Prostate gland (tissue), 2 donors: ENCODE measurements around the gene LRFN4. TPM values are rescaled to one million over a fixed set of nuclear protein-coding genes. Genes with fewer than 3 reads are reported as not detected.

Experiments used
- DNase-seq: peaks from one replicate; pipeline ENCODE4 v3.0.0-alpha.2; 2019; ENCODE audit warnings: low spot score
- H3K27ac ChIP-seq, 2 donors: fragments of 200-600 bp; sonication (generic); 2 replicates each; pipeline ENCODE4 v1.5.1; 2017 to 2019
- H3K27me3 ChIP-seq: fragments of 200-600 bp; sonication (generic); replicated peaks from 2 replicates; pipeline ENCODE4 v1.5.1; 2019; ENCODE audit not compliant: insufficient read depth
- H3K36me3 ChIP-seq, 2 donors: fragments of 200-600 bp; sonication (generic); 1 replicate in 1 of 2; 2 replicates in 1 of 2; pipeline versions ENCODE4 v1.5.1 to v1.8.1; 2017 to 2019
- H3K4me1 ChIP-seq: fragments of 200-600 bp; sonication (generic); replicated peaks from 2 replicates; pipeline ENCODE4 v1.5.1; 2019
- H3K4me3 ChIP-seq, 2 donors: fragments of 200-600 bp; sonication (generic); 2 replicates each; pipeline ENCODE4 v1.5.1; 2017 to 2019
- H3K9me3 ChIP-seq: fragments of 200-600 bp; sonication (generic); 2 replicates; pipeline ENCODE4 v1.5.1; 2017
- POLR2A ChIP-seq: fragments of 450-650 bp; IDR thresholded peaks from one replicate; pipeline ENCODE4 v1.6.1; 2016; ENCODE audit warnings: antibody characterized with exemption, mild to moderate bottlenecking
- POLR2AphosphoS5 ChIP-seq: sonication (generic); formaldehyde crosslinking; IDR thresholded peaks from one replicate; pipeline ENCODE4 v1.6.1; 2017; ENCODE audit warnings: antibody characterized with exemption
- WGBS: methylation state at CpG from one replicate; pipeline ENCODE4 v1.1.5; 2018; 5-methylcytosine and 5-hydroxymethylcytosine counted together
- intact Hi-C: fragments of 100-400 bp; cut with DNase I; formaldehyde crosslinking; loops from one replicate; pipeline ENCODE4 v1.14.2; 2022
- total RNA-seq, 2 donors: library from RNA; depleted of rRNA; stranded (reverse); fragments of >200 nt; gene quantifications; one replicate each; pipeline ENCODE4 v1.1.0, GENCODE V29; 2016
- TF ChIP-seq, protein P1 (sequence below), 4 experiments: fragments of 200-600 bp in 2 of 4; fragments of 450-650 bp in 2 of 4; sonication (generic) in 2 of 4; IDR thresholded peaks; 1 replicate in 3 of 4; 2 replicates in 1 of 4; pipeline ENCODE4 v1.5.1; 2016 to 2019; ENCODE audit warnings: antibody characterized with exemption in 4 of 4, mild to moderate bottlenecking in 2 of 4, moderate library complexity in 2 of 4

LRFN4 gene
- total RNA-seq, 2 donors from 2014 or later, result 6.6 to 17.3 TPM

DNA sequence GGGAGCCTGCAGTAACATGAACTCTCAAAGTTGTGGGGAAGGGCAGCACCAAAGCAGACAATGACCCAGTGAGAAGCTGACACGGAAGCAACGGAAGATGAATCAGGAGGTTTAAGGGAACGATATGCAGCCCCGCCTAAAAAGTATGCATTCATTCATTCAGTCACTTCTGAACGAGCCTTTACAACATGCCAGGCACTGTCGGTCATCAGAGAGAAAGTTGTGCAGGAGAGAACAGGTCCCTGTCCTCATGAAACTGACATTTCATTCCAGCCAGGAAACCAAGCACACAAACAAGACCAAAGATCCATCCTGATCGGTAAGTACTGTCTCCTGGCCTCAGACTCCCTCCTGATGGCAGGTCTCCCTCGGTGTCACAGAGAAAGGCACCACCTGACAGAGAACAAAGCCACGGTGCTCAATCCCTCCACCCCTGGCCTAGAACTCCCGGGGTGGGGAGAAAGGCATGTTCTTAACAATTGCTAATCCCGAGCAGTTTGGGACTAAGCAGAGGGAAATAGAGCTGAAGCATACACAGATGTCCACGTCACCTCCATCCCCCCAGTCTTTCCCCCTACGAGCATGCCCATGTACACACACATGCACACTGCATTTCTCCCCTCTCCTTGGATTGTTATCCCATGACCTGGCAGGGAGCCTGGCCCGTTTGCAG lies 49.3 kb downstream of the LRFN4 start:
- no peaks in the 10 kb centered on the region for H3K27me3 ChIP-seq
- H3K27ac ChIP-seq, result peak overlapping the region in 1 of 2 donors; percentile 6
- TF ChIP-seq POLR2AphosphoS5, result peak; percentile 8
- TF ChIP-seq, protein P1, sequence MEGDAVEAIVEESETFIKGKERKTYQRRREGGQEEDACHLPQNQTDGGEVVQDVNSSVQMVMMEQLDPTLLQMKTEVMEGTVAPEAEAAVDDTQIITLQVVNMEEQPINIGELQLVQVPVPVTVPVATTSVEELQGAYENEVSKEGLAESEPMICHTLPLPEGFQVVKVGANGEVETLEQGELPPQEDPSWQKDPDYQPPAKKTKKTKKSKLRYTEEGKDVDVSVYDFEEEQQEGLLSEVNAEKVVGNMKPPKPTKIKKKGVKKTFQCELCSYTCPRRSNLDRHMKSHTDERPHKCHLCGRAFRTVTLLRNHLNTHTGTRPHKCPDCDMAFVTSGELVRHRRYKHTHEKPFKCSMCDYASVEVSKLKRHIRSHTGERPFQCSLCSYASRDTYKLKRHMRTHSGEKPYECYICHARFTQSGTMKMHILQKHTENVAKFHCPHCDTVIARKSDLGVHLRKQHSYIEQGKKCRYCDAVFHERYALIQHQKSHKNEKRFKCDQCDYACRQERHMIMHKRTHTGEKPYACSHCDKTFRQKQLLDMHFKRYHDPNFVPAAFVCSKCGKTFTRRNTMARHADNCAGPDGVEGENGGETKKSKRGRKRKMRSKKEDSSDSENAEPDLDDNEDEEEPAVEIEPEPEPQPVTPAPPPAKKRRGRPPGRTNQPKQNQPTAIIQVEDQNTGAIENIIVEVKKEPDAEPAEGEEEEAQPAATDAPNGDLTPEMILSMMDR (IDR thresholded peaks at IDR 0.05), result no peak
- intact Hi-C loops, result no loop called here
- no peaks in the 10 kb centered on the region for H3K36me3 ChIP-seq
- no peaks in the 10 kb centered on the region for H3K9me3 ChIP-seq
- no peak overlapping the region for H3K4me3 ChIP-seq
- peaks cover 10% of the 10 kb centered on the region for H3K4me1 ChIP-seq
- DNase-seq, result no peak
- WGBS, result 46% methylated on average over 14 of the region's 14 CpGs

GRCh38 chr11:66907751-66908630 lies 51.1 kb downstream of the LRFN4 start:
- Histone ChIP-seq H3K27me3 (no peaks in the 10 kb centered on the region), H3K4me1 (peaks cover 10% of the 10 kb centered on the region), H3K36me3 (no peaks in the 10 kb centered on the region), H3K4me3 (no peak overlapping the region), H3K27ac (no peak overlapping the region), H3K9me3 (no peaks in the 10 kb centered on the region)
- intact Hi-C loops, result no loop called here
- TF ChIP-seq POLR2AphosphoS5, result no peak
- no peak for DNase-seq
- 73% methylated on average over 9 of the region's 9 CpGs for WGBS

GRCh38 chr11:66909181-66909580 lies 52.3 kb downstream of the LRFN4 start:
- no peaks in the 10 kb centered on the region for H3K27me3 ChIP-seq
- intact Hi-C loops, result no loop called here
- 98% methylated on average over 8 of the region's 8 CpGs for WGBS
- peaks cover 10% of the 10 kb centered on the region for H3K4me1 ChIP-seq
- H3K27ac ChIP-seq, result no peak overlapping the region
- DNase-seq, result no peak
- no peak overlapping the region for H3K4me3 ChIP-seq
- no peaks in the 10 kb centered on the region for H3K9me3 ChIP-seq
- H3K36me3 ChIP-seq, result no peaks in the 10 kb centered on the region
- TF ChIP-seq POLR2A, result no peak
- no peak for TF ChIP-seq POLR2AphosphoS5
- TF ChIP-seq, protein P1 (IDR thresholded peaks at IDR 0.05), result no peak

GRCh38 chr11:66910016-66910415 lies 53.2 kb downstream of the LRFN4 start:
- WGBS, result 84% methylated on average over 10 of the region's 10 CpGs

More at GRCh38 chr11:66910016-66910415, 53.2 kb downstream of the LRFN4 start:
- TF ChIP-seq, protein P1 (IDR thresholded peaks at IDR 0.05), result no peak
- TF ChIP-seq POLR2A (no peak), POLR2AphosphoS5 (no peak)
- DNase-seq, result no peak
- no peaks in the 10 kb centered on the region for H3K36me3 ChIP-seq
- H3K27me3 ChIP-seq, result no peaks in the 10 kb centered on the region
- peaks cover 10% of the 10 kb centered on the region for H3K4me1 ChIP-seq
- H3K9me3 ChIP-seq, result no peaks in the 10 kb centered on the region
- no peak overlapping the region for H3K4me3 ChIP-seq
- intact Hi-C loops, result no loop called here
- H3K27ac ChIP-seq, result no peak overlapping the region

Other genes starting within 250 kb of the LRFN4 start
- gene RBM14, start 240.4 kb upstream of the LRFN4 start, total RNA-seq, result 10 to 100 TPM; 45.9 to 98.8 TPM
- 100 to 1,000 TPM; 105 to 137 TPM for gene RBM4, start 218.4 kb upstream of the LRFN4 start, total RNA-seq
- gene RBM4B, start 179.2 kb upstream of the LRFN4 start, total RNA-seq, result 10 to 100 TPM; 15.5 to 40.7 TPM
- gene SPTBN2, start 127.8 kb upstream of the LRFN4 start, total RNA-seq, result 100 to 1,000 TPM; 139 to 140 TPM
- gene RCE1, start 13.6 kb upstream of the LRFN4 start, total RNA-seq, result 10 to 100 TPM; 27.1 to 50.0 TPM
- gene PC, start 101.3 kb downstream of the LRFN4 start, total RNA-seq, result 10 to 100 TPM; 42.8 to 43.4 TPM
- gene C11orf86, start 118.2 kb downstream of the LRFN4 start, total RNA-seq, result not detected
- gene SYT12, start 166.1 kb downstream of the LRFN4 start, total RNA-seq, result 1 to 10 TPM; 2.1 to 3.4 TPM
- gene RHOD, start 199.8 kb downstream of the LRFN4 start, total RNA-seq, result 10 to 100 TPM; 26.2 to 69.5 TPM